ENCODE measurements around the gene SLC2A13. TPM values are rescaled to one million over a fixed set of nuclear protein-coding genes. Genes with fewer than 3 reads are reported as not detected.

Gene SLC2A13
- total and polyA plus RNA-seq, 2 donors (not counting 3 experiments of a cell fraction or from before 2014, with no cell fraction given), result 1.2 to 4.9 TPM

GRCh38 chr12:40017488-40017887 is 88.4 kb downstream of the SLC2A13 start:
- dilution Hi-C loops (cut with MboI; ENCODE audit: extremely low pct_ligation_motif_present, low sequenced_read_pairs), result no loop called here
- H2AFZ ChIP-seq (ENCODE audit: low read depth, low read length), result no peak overlapping the region
- H3K27me3 ChIP-seq (ENCODE audit: control insufficient read depth in 2 of 2, insufficient read depth in 2 of 2, low read length in 2 of 2), result no peaks in the 10 kb centered on the region
- H3K79me2 ChIP-seq (ENCODE audit: control insufficient read depth, insufficient read depth, low read length), result no peaks in the 10 kb centered on the region
- ChIA-PET POLR2A (no interaction called here), CTCF (interaction anchor here (1.6 kb wide), 1 partner anchor 88 kb away, joined by 3 read pairs; the partner anchor contains the start of gene SLC2A13)
- H3K36me3 ChIP-seq (ENCODE audit: control insufficient read depth in 2 of 2, extremely low read depth in 1 of 2, insufficient read depth in 2 of 2, low read length in 2 of 2), result no peaks in the 10 kb centered on the region
- no peaks in the 10 kb centered on the region for H3K4me1 ChIP-seq (ENCODE audit: control insufficient read depth, extremely low read depth, insufficient read depth, low read length)
- H3K9ac ChIP-seq (replicated peaks; ENCODE audit: extremely low read depth, insufficient read depth, low read length), result no peak overlapping the region
- BruUV-seq (replicated peaks), result no TSS peak
- H3K9me3 ChIP-seq (replicated peaks; ENCODE audit: control insufficient read depth, insufficient read depth, low read length), result no peaks in the 10 kb centered on the region
- no peak for TF ChIP-seq EZH2 (IDR thresholded peaks at IDR 0.05; ENCODE audit: borderline replicate concordance, low read depth, low read length, severe bottlenecking)
- TF ChIP-seq FOS (IDR thresholded peaks at IDR 0.05; ENCODE audit: borderline replicate concordance, insufficient read depth, low read length), result no peak
- no peak for TF ChIP-seq POLR2AphosphoS5 (IDR thresholded peaks at IDR 0.05; ENCODE audit: insufficient read depth, low read depth, low read length)
- TF ChIP-seq MYC (IDR thresholded peaks at IDR 0.05; ENCODE audit: low read depth, low read length), result no peak
- no peak for TF ChIP-seq JUN (IDR thresholded peaks at IDR 0.05; ENCODE audit: borderline replicate concordance, insufficient read depth, insufficient read length, low read depth)
- no peak for TF ChIP-seq POLR2A (IDR thresholded peaks at IDR 0.05; ENCODE audit: low read depth, low read length)
- TF ChIP-seq GATA2 (IDR thresholded peaks at IDR 0.05; ENCODE audit: insufficient read depth, insufficient read length, low read depth, low read length), result no peak
- no peak for TF ChIP-seq CTCF (IDR thresholded peaks at IDR 0.05; ENCODE audit: extremely low read depth in 1 of 2, insufficient read depth in 1 of 2, low read depth in 1 of 2, low read length in 2 of 2)
- TF ChIP-seq, protein P1, sequence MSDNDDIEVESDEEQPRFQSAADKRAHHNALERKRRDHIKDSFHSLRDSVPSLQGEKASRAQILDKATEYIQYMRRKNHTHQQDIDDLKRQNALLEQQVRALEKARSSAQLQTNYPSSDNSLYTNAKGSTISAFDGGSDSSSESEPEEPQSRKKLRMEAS (IDR thresholded peaks at IDR 0.05; ENCODE audit: insufficient read depth, insufficient read length), result no peak
- no peaks in the 10 kb centered on the region for H3K9me1 ChIP-seq (replicated peaks; ENCODE audit: control insufficient read depth, extremely low read depth, insufficient read depth, low read length)
- no peak overlapping the region for H3K27ac ChIP-seq (ENCODE audit: insufficient read depth, low read depth, low read length)
- no peak overlapping the region for H3K4me2 ChIP-seq (ENCODE audit: insufficient read depth, low read length)
- H3K4me3 ChIP-seq (replicated peaks in 1 of 3; ENCODE audit: insufficient read depth in 1 of 3, low read depth in 1 of 3, low read length in 3 of 3), result no peak overlapping the region
- no peaks in the 10 kb centered on the region for H4K20me1 ChIP-seq (replicated peaks; ENCODE audit: control insufficient read depth, extremely low read depth, insufficient read depth, low read length)
- FAIRE-seq (no peak), DNase-seq (ENCODE audit: low read depth, low spot score) (no peak)
- intact Hi-C loops (cut with micrococcal nuclease), result no loop called here
